Astrocyte of the spinal cord (primary cell): ENCODE measurements around the gene STX1B.

Experiments used
- DNase-seq: peaks from one replicate; pipeline ENCODE4 v3.0.0; 2011; ENCODE audit warnings: low read depth, low spot score
- H3K4me3 ChIP-seq: 2 replicates; pipeline ENCODE4 v1.5.1; 2011; ENCODE audit warnings: low read depth, mild to moderate bottlenecking, low read length, moderate library complexity
- in situ Hi-C: cut with HindIII; loops from 2 replicates; pipeline ENCODE4 v1.10.0; 2017; ENCODE audit warnings: low sequenced_read_pairs
- TF ChIP-seq, protein P1 (sequence below): IDR thresholded peaks from 2 replicates; pipeline ENCODE4 v1.5.1; 2012; ENCODE audit warnings: low read depth, mild to moderate bottlenecking, low read length, inconsistent platforms

Gene STX1B

GRCh38 chr16:30948667-30949649 lies 61.5 kb downstream of the STX1B start, which contains the start of gene ORAI3:
ORAI3 (plus strand) TSS chr16:30949068; CDS start chr16:30949290, 222 bp downstream.
- peak; percentile 53 for DNase-seq
- TF ChIP-seq, protein P1, sequence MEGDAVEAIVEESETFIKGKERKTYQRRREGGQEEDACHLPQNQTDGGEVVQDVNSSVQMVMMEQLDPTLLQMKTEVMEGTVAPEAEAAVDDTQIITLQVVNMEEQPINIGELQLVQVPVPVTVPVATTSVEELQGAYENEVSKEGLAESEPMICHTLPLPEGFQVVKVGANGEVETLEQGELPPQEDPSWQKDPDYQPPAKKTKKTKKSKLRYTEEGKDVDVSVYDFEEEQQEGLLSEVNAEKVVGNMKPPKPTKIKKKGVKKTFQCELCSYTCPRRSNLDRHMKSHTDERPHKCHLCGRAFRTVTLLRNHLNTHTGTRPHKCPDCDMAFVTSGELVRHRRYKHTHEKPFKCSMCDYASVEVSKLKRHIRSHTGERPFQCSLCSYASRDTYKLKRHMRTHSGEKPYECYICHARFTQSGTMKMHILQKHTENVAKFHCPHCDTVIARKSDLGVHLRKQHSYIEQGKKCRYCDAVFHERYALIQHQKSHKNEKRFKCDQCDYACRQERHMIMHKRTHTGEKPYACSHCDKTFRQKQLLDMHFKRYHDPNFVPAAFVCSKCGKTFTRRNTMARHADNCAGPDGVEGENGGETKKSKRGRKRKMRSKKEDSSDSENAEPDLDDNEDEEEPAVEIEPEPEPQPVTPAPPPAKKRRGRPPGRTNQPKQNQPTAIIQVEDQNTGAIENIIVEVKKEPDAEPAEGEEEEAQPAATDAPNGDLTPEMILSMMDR, result no peak
- in situ Hi-C loops, result no loop called here
- peak within 1 kb of the TSS; percentile 70 for H3K4me3 ChIP-seq

GRCh38 chr16:30947859-30948666 lies 62.4 kb downstream of the STX1B start:
- DNase-seq, result peak; percentile 98
- peak overlapping the region; percentile 70 for H3K4me3 ChIP-seq
- TF ChIP-seq, protein P1, result peak; percentile 5
- in situ Hi-C loops, result no loop called here

- no peak overlapping the region for H3K4me3 ChIP-seq
- no peak for DNase-seq
- in situ Hi-C loops, result no loop called here
- TF ChIP-seq, protein P1, result no peak
Measured at GRCh38 chr16:30947541-30947858, 62.9 kb downstream of the STX1B start.

DNA sequence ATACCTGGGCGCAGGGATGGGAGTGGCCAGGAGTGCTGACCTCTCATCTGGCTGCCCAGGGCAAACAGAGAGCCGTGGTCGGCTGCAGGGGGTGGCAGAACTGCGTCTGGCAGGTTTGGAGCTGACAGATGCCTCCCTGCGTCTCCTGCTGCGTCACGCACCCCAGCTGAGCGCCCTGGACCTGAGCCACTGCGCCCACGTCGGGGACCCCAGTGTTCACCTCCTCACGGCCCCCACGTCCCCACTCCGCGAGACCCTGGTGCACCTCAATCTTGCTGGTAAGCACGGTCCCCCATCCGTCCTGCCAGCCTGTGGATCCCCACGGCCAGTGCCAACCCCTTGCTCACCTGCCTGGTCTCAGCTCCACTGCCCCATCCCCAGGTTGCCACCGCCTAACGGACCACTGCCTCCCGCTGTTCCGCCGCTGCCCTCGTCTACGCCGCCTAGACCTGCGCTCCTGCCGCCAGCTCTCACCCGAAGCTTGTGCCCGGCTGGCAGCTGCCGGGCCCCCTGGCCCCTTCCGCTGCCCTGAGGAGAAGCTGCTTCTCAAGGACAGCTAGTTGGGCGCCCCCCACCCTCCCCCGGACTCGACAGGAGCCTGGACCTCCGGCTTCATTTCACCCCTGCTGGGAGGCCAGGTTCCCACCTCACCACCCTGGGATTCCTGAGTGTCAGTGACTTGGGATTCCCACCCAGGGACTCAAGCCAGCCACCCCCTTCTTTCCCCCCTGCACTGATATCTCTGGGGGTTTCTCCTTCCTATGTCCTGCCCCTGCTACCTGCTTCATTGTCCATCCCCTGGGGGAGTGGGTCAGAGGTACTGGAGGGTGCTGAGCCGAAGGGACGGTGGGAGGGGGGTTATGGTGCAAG lies 63.5 kb downstream of the STX1B start:
- TF ChIP-seq, protein P1, result no peak
- H3K4me3 ChIP-seq, result no peak overlapping the region
- in situ Hi-C loops, result no loop called here
- no peak for DNase-seq

GRCh38 chr16:30944352-30944751 lies 66.1 kb downstream of the STX1B start:
- TF ChIP-seq, protein P1, result no peak

DNA sequence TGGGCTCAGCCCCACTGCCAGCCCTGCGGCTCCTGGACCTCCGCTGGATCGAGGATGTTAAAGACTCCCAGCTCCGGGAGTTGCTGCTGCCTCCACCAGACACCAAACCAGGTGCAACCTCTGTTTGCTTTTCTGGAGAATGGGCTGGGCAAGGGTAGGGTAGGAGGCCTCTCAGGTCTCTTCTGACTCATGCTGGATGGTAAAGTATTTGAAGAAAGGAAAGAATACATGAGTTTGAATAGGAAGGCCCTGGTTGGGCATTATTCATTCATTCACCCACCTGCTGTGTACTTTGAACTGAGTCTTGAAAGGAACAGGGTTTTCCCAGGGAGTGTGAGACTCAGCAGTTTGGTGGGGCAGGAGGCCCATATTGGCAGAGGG lies 68.0 kb downstream of the STX1B start:
- no peak overlapping the region for H3K4me3 ChIP-seq
- TF ChIP-seq, protein P1, result no peak
- in situ Hi-C loops, result no loop called here
- DNase-seq, result no peak

More at GRCh38 chr16:30944352-30944751, 66.1 kb downstream of the STX1B start:
- H3K4me3 ChIP-seq, result no peak overlapping the region
- no peak for DNase-seq
- in situ Hi-C loops, result no loop called here
